ENCODE results near the gene ZNF132.
"Not testable (repeated sequence)": the region's sequence is repeated elsewhere in the genome, so short reads cannot be mapped to it uniquely, and the experiment has no call there.

Gene ZNF132

GRCh38 chr19:58449980-58450379, 10.0 kb upstream of the ZNF132 start:
- H3K79me1 ChIP-seq (replicated peaks; ENCODE audit: low read length, poor library complexity, severe bottlenecking); H4K8ac ChIP-seq (ENCODE audit: low read length); H3K9ac ChIP-seq (ENCODE audit: low read length); H3K23ac ChIP-seq (ENCODE audit: low read length in 2 of 2); H3K14ac ChIP-seq (ENCODE audit: low read length in 2 of 2); H4K91ac ChIP-seq (ENCODE audit: low read length); H3K27me3 ChIP-seq (ENCODE audit: control insufficient read depth in 1 of 2, insufficient read depth in 1 of 2, low read length in 2 of 2); H3K4me2 ChIP-seq (ENCODE audit: low read length, poor library complexity, severe bottlenecking); H2BK5ac ChIP-seq (ENCODE audit: low read depth, low read length, poor library complexity, severe bottlenecking); H3K9me3 ChIP-seq (ENCODE audit: control insufficient read depth, low read length); H2BK12ac ChIP-seq (ENCODE audit: low read length in 2 of 2); H2AFZ ChIP-seq (ENCODE audit: low read depth, low read length); H3K18ac ChIP-seq (ENCODE audit: low read depth in 1 of 2, low read length in 2 of 2); H3K4me1 ChIP-seq (ENCODE audit: control insufficient read depth, insufficient read depth, low read depth, low read length); H3K27ac ChIP-seq (ENCODE audit: low read length, poor library complexity, severe bottlenecking); H2AK5ac ChIP-seq (ENCODE audit: low read length, severe bottlenecking); H2BK15ac ChIP-seq (ENCODE audit: low read depth, poor library complexity, severe bottlenecking); H3K4ac ChIP-seq (ENCODE audit: low read depth in 1 of 2, low read length in 2 of 2); DNase-seq; H2BK120ac ChIP-seq (ENCODE audit: low read depth, low read length); H3K4me3 ChIP-seq (ENCODE audit: insufficient read depth in 1 of 2, low read depth in 1 of 2, low read length in 2 of 2): not testable (repeated sequence)
- H3K36me3 ChIP-seq (ENCODE audit: control insufficient read depth in 1 of 2, insufficient read depth in 2 of 2, low read depth in 1 of 2, low read length in 2 of 2) = peaks cover 13% of the 10 kb centered on the region in 2 experiments
- WGBS = 59% methylated on average over 5 of the region's 5 CpGs

DNA sequence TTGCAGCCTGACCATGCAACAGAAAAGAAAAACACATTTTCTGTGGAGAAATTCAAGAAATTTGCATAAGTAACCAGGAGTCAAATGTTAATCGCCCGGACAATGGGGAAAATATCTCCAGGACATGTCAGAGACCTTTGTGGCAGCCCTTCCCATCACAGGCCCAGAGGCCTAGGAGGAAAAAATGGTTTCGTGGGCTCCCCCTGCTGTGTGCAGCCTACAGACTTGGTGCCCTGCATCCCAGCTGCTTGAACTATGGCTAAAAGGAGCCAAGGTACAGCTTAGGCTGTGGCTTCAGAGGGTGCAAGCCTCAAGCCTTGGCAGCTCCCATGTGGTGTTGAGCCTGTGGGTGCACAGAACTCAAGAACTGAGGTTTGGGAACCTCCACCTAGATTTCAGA, 8.9 kb upstream of the ZNF132 start:
- not testable (repeated sequence) for H3K36me3 ChIP-seq (ENCODE audit: control insufficient read depth in 1 of 2, insufficient read depth in 2 of 2, low read depth in 1 of 2, low read length in 2 of 2); H3K9ac ChIP-seq (ENCODE audit: low read length); H3K4me2 ChIP-seq (ENCODE audit: low read length, poor library complexity, severe bottlenecking); H4K8ac ChIP-seq (ENCODE audit: low read length); H3K4ac ChIP-seq (ENCODE audit: low read depth in 1 of 2, low read length in 2 of 2); H3K4me3 ChIP-seq (ENCODE audit: insufficient read depth in 1 of 2, low read depth in 1 of 2, low read length in 2 of 2); H4K91ac ChIP-seq (ENCODE audit: low read length); H2BK5ac ChIP-seq (ENCODE audit: low read depth, low read length, poor library complexity, severe bottlenecking); H2AFZ ChIP-seq (ENCODE audit: low read depth, low read length); H3K27ac ChIP-seq (ENCODE audit: low read length, poor library complexity, severe bottlenecking); H3K79me1 ChIP-seq (replicated peaks; ENCODE audit: low read length, poor library complexity, severe bottlenecking); DNase-seq; H2AK5ac ChIP-seq (ENCODE audit: low read length, severe bottlenecking); H2BK120ac ChIP-seq (ENCODE audit: low read depth, low read length); H3K27me3 ChIP-seq (ENCODE audit: control insufficient read depth in 1 of 2, insufficient read depth in 1 of 2, low read length in 2 of 2); H3K9me3 ChIP-seq (ENCODE audit: control insufficient read depth, low read length); H3K18ac ChIP-seq (ENCODE audit: low read depth in 1 of 2, low read length in 2 of 2); H2BK12ac ChIP-seq (ENCODE audit: low read length in 2 of 2); H3K4me1 ChIP-seq (ENCODE audit: control insufficient read depth, insufficient read depth, low read depth, low read length); H3K23ac ChIP-seq (ENCODE audit: low read length in 2 of 2); H3K14ac ChIP-seq (ENCODE audit: low read length in 2 of 2); H2BK15ac ChIP-seq (ENCODE audit: low read depth, poor library complexity, severe bottlenecking)
- 83% methylated on average over 3 of the region's 3 CpGs for WGBS

DNA sequence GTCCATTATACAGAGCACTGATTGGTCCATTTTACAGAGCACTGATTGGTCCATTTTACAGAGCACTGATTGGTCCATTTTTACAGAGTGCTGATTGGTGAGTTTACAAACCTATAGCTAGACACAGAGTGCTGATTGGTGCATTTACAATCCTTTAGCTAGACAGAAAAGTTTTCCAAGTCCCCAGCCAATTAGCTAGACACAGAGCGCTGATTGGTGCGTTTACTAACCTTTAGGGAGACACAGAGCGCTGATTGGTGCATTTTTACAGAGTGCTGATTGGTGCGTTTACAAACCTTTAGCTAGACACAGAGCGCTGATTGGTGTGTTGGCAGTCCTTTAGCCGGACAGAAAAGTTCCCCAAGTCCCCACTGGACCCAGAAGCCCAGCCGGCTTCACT, 3.0 kb upstream of the ZNF132 start:
- WGBS = 78% methylated on average over 7 of the region's 7 CpGs
- DNase-seq; H2BK5ac ChIP-seq (ENCODE audit: low read depth, low read length, poor library complexity, severe bottlenecking); H3K18ac ChIP-seq (ENCODE audit: low read depth in 1 of 2, low read length in 2 of 2); H3K4me3 ChIP-seq (ENCODE audit: insufficient read depth in 1 of 2, low read depth in 1 of 2, low read length in 2 of 2); H2BK120ac ChIP-seq (ENCODE audit: low read depth, low read length); H3K9ac ChIP-seq (ENCODE audit: low read length); H4K91ac ChIP-seq (ENCODE audit: low read length); H2AFZ ChIP-seq (ENCODE audit: low read depth, low read length); H4K8ac ChIP-seq (ENCODE audit: low read length); H2AK5ac ChIP-seq (ENCODE audit: low read length, severe bottlenecking); H3K27me3 ChIP-seq (ENCODE audit: control insufficient read depth in 1 of 2, insufficient read depth in 1 of 2, low read length in 2 of 2); H3K4ac ChIP-seq (ENCODE audit: low read depth in 1 of 2, low read length in 2 of 2); H3K79me1 ChIP-seq (replicated peaks; ENCODE audit: low read length, poor library complexity, severe bottlenecking); H3K14ac ChIP-seq (ENCODE audit: low read length in 2 of 2); H3K4me2 ChIP-seq (ENCODE audit: low read length, poor library complexity, severe bottlenecking); H3K23ac ChIP-seq (ENCODE audit: low read length in 2 of 2); H2BK12ac ChIP-seq (ENCODE audit: low read length in 2 of 2); H3K36me3 ChIP-seq (ENCODE audit: control insufficient read depth in 1 of 2, insufficient read depth in 2 of 2, low read depth in 1 of 2, low read length in 2 of 2); H3K27ac ChIP-seq (ENCODE audit: low read length, poor library complexity, severe bottlenecking); H2BK15ac ChIP-seq (ENCODE audit: low read depth, poor library complexity, severe bottlenecking): not testable (repeated sequence)
- H3K4me1 ChIP-seq (ENCODE audit: control insufficient read depth, insufficient read depth, low read depth, low read length) = peaks cover 14% of the 10 kb centered on the region
- peaks cover 14% of the 10 kb centered on the region for H3K9me3 ChIP-seq (ENCODE audit: control insufficient read depth, low read length)

- H3K27me3 ChIP-seq (ENCODE audit: control insufficient read depth in 1 of 2, insufficient read depth in 1 of 2, low read length in 2 of 2) = no peaks in the 10 kb centered on the region
- H3K9ac ChIP-seq (ENCODE audit: low read length) = peak overlapping the region; percentile 85
- no peak overlapping the region for H3K4ac ChIP-seq (ENCODE audit: low read depth in 1 of 2, low read length in 2 of 2)
- H2BK120ac ChIP-seq (ENCODE audit: low read depth, low read length) = no peak overlapping the region
- H3K36me3 ChIP-seq (ENCODE audit: control insufficient read depth in 1 of 2, insufficient read depth in 2 of 2, low read depth in 1 of 2, low read length in 2 of 2) = peaks cover 16 to 25% of the 10 kb centered on the region in 2 experiments
- no peak overlapping the region for H3K14ac ChIP-seq (ENCODE audit: low read length in 2 of 2)
- H2BK12ac ChIP-seq (ENCODE audit: low read length in 2 of 2) = no peak overlapping the region
- H2AFZ ChIP-seq (ENCODE audit: low read depth, low read length) = no peak overlapping the region
- no peak overlapping the region for H4K91ac ChIP-seq (ENCODE audit: low read length)
- peak overlapping the region; percentile 4 for H3K27ac ChIP-seq (ENCODE audit: low read length, poor library complexity, severe bottlenecking)
- WGBS = 83% methylated on average over 31 of the region's 31 CpGs
- peaks cover 11% of the 10 kb centered on the region for H3K79me1 ChIP-seq (replicated peaks; ENCODE audit: low read length, poor library complexity, severe bottlenecking)
- peaks cover 35% of the 10 kb centered on the region for H3K9me3 ChIP-seq (ENCODE audit: control insufficient read depth, low read length)
- H2BK5ac ChIP-seq (ENCODE audit: low read depth, low read length, poor library complexity, severe bottlenecking) = no peak overlapping the region
- no peak overlapping the region for H2BK15ac ChIP-seq (ENCODE audit: low read depth, poor library complexity, severe bottlenecking)
- H2AK5ac ChIP-seq (ENCODE audit: low read length, severe bottlenecking) = no peak overlapping the region
- H3K4me2 ChIP-seq (ENCODE audit: low read length, poor library complexity, severe bottlenecking) = peak overlapping the region; percentile 71
- H3K4me3 ChIP-seq (ENCODE audit: insufficient read depth in 1 of 2, low read depth in 1 of 2, low read length in 2 of 2) = peak overlapping the region; percentile 53 to 97
- peak overlapping the region; percentile 98 for H4K8ac ChIP-seq (ENCODE audit: low read length)
- no peak for DNase-seq
- H3K23ac ChIP-seq (ENCODE audit: low read length in 2 of 2) = no peak overlapping the region
- peaks cover 14% of the 10 kb centered on the region for H3K4me1 ChIP-seq (ENCODE audit: control insufficient read depth, insufficient read depth, low read depth, low read length)
- peak overlapping the region; percentile 7 to 11 for H3K18ac ChIP-seq (ENCODE audit: low read depth in 1 of 2, low read length in 2 of 2)
Observed at GRCh38 chr19:58440556-58440955, 603 bp upstream of the ZNF132 start.

Measured in mesenchymal stem cell (in vitro differentiated cells and primary cell).